ENCODE data around the gene ZMYND19.
"Not testable (repeated sequence)": the region's sequence is repeated elsewhere in the genome, so short reads cannot be mapped to it uniquely, and the experiment has no call there.

ZMYND19 gene

DNA sequence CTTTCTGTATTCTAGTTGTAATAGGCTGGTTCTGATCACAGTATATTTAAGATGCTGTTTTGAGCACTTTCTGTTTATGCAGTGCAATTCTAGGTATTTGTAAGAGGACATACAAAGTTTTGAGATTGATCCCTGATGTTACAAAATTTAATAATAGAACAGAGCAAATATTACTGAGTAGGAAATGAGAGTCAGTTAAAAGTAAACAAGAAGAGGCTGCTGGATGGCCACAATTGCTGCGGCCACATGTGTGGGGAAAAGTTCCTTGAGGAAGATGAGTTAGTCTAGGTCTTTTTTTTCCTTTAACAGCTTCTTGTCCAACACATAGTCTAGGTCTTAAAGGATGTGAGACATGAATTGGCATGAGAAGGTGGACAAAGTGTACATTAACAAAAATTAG, 39.8 kb upstream of the ZMYND19 start:
- TF ChIP-seq, protein P1, sequence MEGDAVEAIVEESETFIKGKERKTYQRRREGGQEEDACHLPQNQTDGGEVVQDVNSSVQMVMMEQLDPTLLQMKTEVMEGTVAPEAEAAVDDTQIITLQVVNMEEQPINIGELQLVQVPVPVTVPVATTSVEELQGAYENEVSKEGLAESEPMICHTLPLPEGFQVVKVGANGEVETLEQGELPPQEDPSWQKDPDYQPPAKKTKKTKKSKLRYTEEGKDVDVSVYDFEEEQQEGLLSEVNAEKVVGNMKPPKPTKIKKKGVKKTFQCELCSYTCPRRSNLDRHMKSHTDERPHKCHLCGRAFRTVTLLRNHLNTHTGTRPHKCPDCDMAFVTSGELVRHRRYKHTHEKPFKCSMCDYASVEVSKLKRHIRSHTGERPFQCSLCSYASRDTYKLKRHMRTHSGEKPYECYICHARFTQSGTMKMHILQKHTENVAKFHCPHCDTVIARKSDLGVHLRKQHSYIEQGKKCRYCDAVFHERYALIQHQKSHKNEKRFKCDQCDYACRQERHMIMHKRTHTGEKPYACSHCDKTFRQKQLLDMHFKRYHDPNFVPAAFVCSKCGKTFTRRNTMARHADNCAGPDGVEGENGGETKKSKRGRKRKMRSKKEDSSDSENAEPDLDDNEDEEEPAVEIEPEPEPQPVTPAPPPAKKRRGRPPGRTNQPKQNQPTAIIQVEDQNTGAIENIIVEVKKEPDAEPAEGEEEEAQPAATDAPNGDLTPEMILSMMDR (IDR thresholded peaks at IDR 0.05; ENCODE audit: insufficient read depth, low read length), result no peak
- TF ChIP-seq SPI1 (IDR thresholded peaks at IDR 0.05; ENCODE audit: borderline replicate concordance, low read depth), result no peak
- no peak for TF ChIP-seq REST (IDR thresholded peaks at IDR 0.05; ENCODE audit: insufficient replicate concordance, low read depth)
- no peak for TF ChIP-seq GABPA (IDR thresholded peaks at IDR 0.05; ENCODE audit: low read depth)
- TF ChIP-seq POLR2AphosphoS5 (IDR thresholded peaks at IDR 0.05; ENCODE audit: low read depth), result no peak
- H3K4me3 ChIP-seq (replicated peaks; ENCODE audit: insufficient read depth, low read length), result no peak overlapping the region

DNA sequence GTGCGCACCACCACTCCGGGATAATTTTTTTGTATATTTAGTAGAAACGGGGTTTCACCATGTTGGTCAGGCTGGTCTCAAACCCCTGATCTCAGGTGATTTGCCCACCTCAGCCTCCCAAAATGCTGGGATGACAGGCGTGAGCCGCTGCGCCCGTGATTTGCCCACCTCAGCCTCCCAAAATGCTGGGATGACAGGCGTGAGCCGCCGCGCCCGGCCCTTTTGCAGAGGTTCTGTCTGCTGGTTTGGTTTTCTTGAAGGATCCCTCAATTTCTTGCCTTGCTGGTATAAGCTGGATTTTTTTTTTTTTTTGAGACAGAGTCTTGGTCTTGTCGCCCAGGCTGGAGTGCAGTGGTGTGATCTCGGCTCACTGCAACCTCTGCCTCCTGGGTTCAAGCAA, 37.1 kb upstream of the ZMYND19 start:
- not testable (repeated sequence) for H3K4me3 ChIP-seq (replicated peaks; ENCODE audit: insufficient read depth, low read length); H3K27me3 ChIP-seq (ENCODE audit: insufficient read depth, poor library complexity, severe bottlenecking); DNase-seq (ENCODE audit: low read depth in 1 of 2, low spot score in 1 of 2)
- peak overlapping the region; percentile 76 for H3K27ac ChIP-seq (replicated peaks)

More for the DNA sequence above, 39.8 kb upstream of the ZMYND19 start:
- peak overlapping the region; percentile 76 for H3K27ac ChIP-seq (replicated peaks)
- H3K27me3 ChIP-seq (ENCODE audit: insufficient read depth, poor library complexity, severe bottlenecking), result no peaks in the 10 kb centered on the region
- DNase-seq (ENCODE audit: low read depth in 1 of 2, low spot score in 1 of 2), result no peak

DNA sequence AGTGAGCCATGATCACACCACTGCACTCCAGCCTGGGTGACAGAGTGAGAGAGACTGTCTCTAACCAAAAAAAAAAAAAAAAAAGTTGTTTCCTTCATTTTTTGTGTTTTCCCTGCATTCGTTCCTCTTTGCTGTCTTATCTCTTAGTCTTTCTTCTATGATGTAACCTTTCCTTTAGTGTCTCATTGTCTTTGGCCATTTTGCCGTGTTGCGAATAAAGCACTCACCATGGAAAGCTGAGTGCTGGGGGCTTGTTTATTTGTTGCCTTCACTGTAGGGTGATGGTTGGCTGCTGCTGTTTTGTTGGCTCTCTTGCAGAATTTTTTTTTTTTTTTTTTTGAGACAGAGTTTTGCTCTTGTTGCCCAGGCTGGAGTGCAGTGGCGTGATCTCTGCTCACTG, 36.2 kb upstream of the ZMYND19 start:
- H3K27ac ChIP-seq (replicated peaks), result peak overlapping the region; percentile 76
- no peaks in the 10 kb centered on the region for H3K27me3 ChIP-seq (ENCODE audit: insufficient read depth, poor library complexity, severe bottlenecking)
- no peak overlapping the region for H3K4me3 ChIP-seq (replicated peaks; ENCODE audit: insufficient read depth, low read length)
- TF ChIP-seq GABPA (IDR thresholded peaks at IDR 0.05; ENCODE audit: low read depth) (no peak), POLR2AphosphoS5 (IDR thresholded peaks at IDR 0.05; ENCODE audit: low read depth) (no peak), SPI1 (IDR thresholded peaks at IDR 0.05; ENCODE audit: borderline replicate concordance, low read depth) (no peak), REST (IDR thresholded peaks at IDR 0.05; ENCODE audit: insufficient replicate concordance, low read depth) (no peak)
- TF ChIP-seq, protein P1 (IDR thresholded peaks at IDR 0.05; ENCODE audit: insufficient read depth, low read length), result no peak
- no peak for DNase-seq (ENCODE audit: low read depth in 1 of 2, low spot score in 1 of 2)

DNA sequence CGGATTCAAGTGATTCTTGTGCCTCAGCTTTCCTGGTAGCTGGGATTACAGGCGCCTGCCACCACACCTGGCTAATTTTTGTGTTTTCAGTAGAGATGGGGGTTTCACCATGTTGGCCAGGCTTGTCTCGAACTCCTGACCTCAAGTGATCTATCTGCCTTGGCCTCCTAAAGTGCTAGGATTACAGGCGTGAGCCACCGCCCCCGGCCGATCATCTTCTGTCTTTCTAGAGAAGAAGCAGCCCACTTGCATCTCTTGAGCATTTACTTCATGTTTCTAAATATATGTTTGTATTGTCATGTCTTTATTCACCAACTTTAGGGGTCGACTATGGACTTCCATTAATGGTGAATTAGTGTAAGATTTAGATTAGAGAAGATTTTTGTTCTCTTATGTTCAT, 31.9 kb upstream of the ZMYND19 start:
- H3K27me3 ChIP-seq (ENCODE audit: insufficient read depth, poor library complexity, severe bottlenecking); H3K27ac ChIP-seq (replicated peaks); DNase-seq (ENCODE audit: low read depth in 1 of 2, low spot score in 1 of 2): not testable (repeated sequence)

GRCh38 chr9:137621131-137621757, 30.9 kb upstream of the ZMYND19 start:
- Histone ChIP-seq H3K4me3 (replicated peaks; ENCODE audit: insufficient read depth, low read length) (no peak overlapping the region), H3K27ac (replicated peaks) (no peak overlapping the region), H3K27me3 (ENCODE audit: insufficient read depth, poor library complexity, severe bottlenecking) (no peaks in the 10 kb centered on the region)
- TF ChIP-seq REST (IDR thresholded peaks at IDR 0.05; ENCODE audit: insufficient replicate concordance, low read depth), result no peak
- TF ChIP-seq, protein P1 (IDR thresholded peaks at IDR 0.05; ENCODE audit: insufficient read depth, low read length), result peak; percentile 10
- peak in 1 of 2 experiments; percentile 38 for DNase-seq (ENCODE audit: low read depth in 1 of 2, low spot score in 1 of 2)

More for the DNA sequence above, 31.9 kb upstream of the ZMYND19 start:
- H3K4me3 ChIP-seq (replicated peaks; ENCODE audit: insufficient read depth, low read length), result not testable (repeated sequence)
